K562 (cell line): ENCODE results near the gene DIRAS2. TPM values are rescaled to one million over a fixed set of nuclear protein-coding genes. Genes with fewer than 3 reads are reported as not detected.

Experiments used
- ATAC-seq: fragments of 200-7000 bp; cut with Tn5 transposase; 3 replicates; pipeline ENCODE4 v1.9.1; 2020; ENCODE audit warnings: moderate library complexity
- Bru-seq: library from RNA; stranded (reverse); fragments of 400-500 nt; gene quantifications from one replicate; lab custom pipeline; 2021; lab: Mats Ljungman, UMichigan
- BruChase-seq, 2 experiments: library from RNA; stranded (reverse); fragments of 400-500 nt; gene quantifications; one replicate each; lab custom pipeline; 2021; lab: Mats Ljungman, UMichigan
- BruUV-seq: library from RNA; stranded (reverse); fragments of 400-500 nt; replicated peaks from 2 replicates; lab custom pipeline; 2021; lab: Mats Ljungman, UMichigan
- CTCF ChIA-PET: fragments of 300-600 bp; formaldehyde crosslinking; extraction: SDS; loops from one replicate; lab custom pipeline; 2021; ENCODE audit warnings: low intra/inter-chr PET ratio; lab: Yijun Ruan, JAX
- POLR2A ChIA-PET: fragments of 300-600, 350-650 bp; sonication (Branson Sonifier 250); formaldehyde crosslinking; extraction: SDS; loops from one replicate; lab custom pipeline; 2021; ENCODE audit warnings: antibody characterized with exemption, inconsistent platforms; lab: Yijun Ruan, JAX
- DNase-seq, 4 experiments: peaks; one replicate each; pipeline versions ENCODE4 v3.0.0 to v3.0.0-alpha.2; 2011 to 2018; ENCODE audit warnings: low spot score in 3 of 4, mixed read lengths in 3 of 4; ENCODE audit errors: extremely low read depth in 1 of 4
- FAIRE-seq: peaks from 2 replicates; lab custom pipeline; 2011; peaks lifted over from hg19 to GRCh38; lab: Jason Lieb, UNC
- H2AFZ ChIP-seq: 2 replicates; pipeline ENCODE4 v1.6.0; 2011; ENCODE audit warnings: low read depth, low read length, control low read depth, inconsistent platforms
- H3K27ac ChIP-seq: fragments of 200-600 bp; 3 replicates; pipeline ENCODE4 v1.8.0; 2011; ENCODE audit warnings: low read depth, mild to moderate bottlenecking, control low read depth, inconsistent platforms, low read length, moderate library complexity, mixed read lengths; ENCODE audit errors: extremely low read depth
- H3K27me3 ChIP-seq, 2 experiments: fragments of 300-600 bp in 1 of 2; 2 replicates in 1 of 2; 3 replicates in 1 of 2; pipeline versions ENCODE4 v1.6.0 to v1.8.0; 2011; ENCODE audit warnings: inconsistent platforms in 2 of 2, low read length in 2 of 2, mild to moderate bottlenecking in 1 of 2, mixed read lengths in 1 of 2, moderate library complexity in 1 of 2; ENCODE audit not compliant: control insufficient read depth in 2 of 2, insufficient read depth in 2 of 2
- H3K36me3 ChIP-seq: fragments of 300-600 bp; 3 replicates; pipeline ENCODE4 v1.8.0; 2011; ENCODE audit warnings: mild to moderate bottlenecking, low read length, inconsistent platforms; ENCODE audit not compliant: control insufficient read depth, insufficient read depth
- H3K4me1 ChIP-seq, 2 experiments: fragments of 200-600 bp in 1 of 2; replicated peaks in 1 of 2; 2 replicates in 1 of 2; 3 replicates in 1 of 2; pipeline versions ENCODE4 v1.5.1 to v1.8.0; 2011; ENCODE audit warnings: inconsistent platforms in 2 of 2, low read length in 2 of 2, mild to moderate bottlenecking in 1 of 2, mixed read lengths in 1 of 2, moderate library complexity in 1 of 2; ENCODE audit not compliant: control insufficient read depth in 2 of 2, insufficient read depth in 2 of 2
- H3K4me2 ChIP-seq: 2 replicates; pipeline ENCODE4 v1.6.1; 2011; ENCODE audit warnings: low read length, control low read depth, inconsistent platforms, mixed read lengths; ENCODE audit not compliant: insufficient read depth
- H3K4me3 ChIP-seq: fragments of 200-600 bp; sonication (generic), shearing (Covaris generic); 2 replicates; pipeline ENCODE4 v1.5.1; 2016; ENCODE audit warnings: control low read depth, inconsistent platforms
- H3K79me2 ChIP-seq: fragments of 200-600 bp; 3 replicates; pipeline ENCODE4 v1.8.0; 2011; ENCODE audit warnings: low read length, inconsistent platforms; ENCODE audit not compliant: control insufficient read depth, insufficient read depth
- H3K9ac ChIP-seq, 2 experiments: 2 replicates each; pipeline versions ENCODE4 v1.6.0 to v1.6.1; 2011; ENCODE audit warnings: low read depth in 2 of 2, low read length in 2 of 2, control low read depth in 1 of 2, inconsistent platforms in 1 of 2, mild to moderate bottlenecking in 1 of 2, mixed read lengths in 1 of 2; ENCODE audit not compliant: insufficient read depth in 1 of 2
- H3K9me1 ChIP-seq: one replicate; pipeline ENCODE4 v1.6.0; 2011; ENCODE audit warnings: inconsistent platforms, mild to moderate bottlenecking, low read length, moderate library complexity; ENCODE audit not compliant: control insufficient read depth, insufficient read depth
- H3K9me3 ChIP-seq: replicated peaks from 2 replicates; pipeline ENCODE4 v1.5.1; 2011; ENCODE audit warnings: low read depth, low read length, inconsistent platforms; ENCODE audit not compliant: control insufficient read depth, insufficient read depth
- H4K20me1 ChIP-seq: replicated peaks from 2 replicates; pipeline ENCODE4 v1.6.1; 2011; ENCODE audit warnings: low read length, inconsistent platforms, mixed read lengths; ENCODE audit not compliant: control insufficient read depth, insufficient read depth
- ARHGAP35 ChIP-seq: fragments of 450-650 bp; IDR thresholded peaks from 2 replicates; pipeline ENCODE4 v1.6.1; 2018; ENCODE audit not compliant: partially characterized antibody
- CBX1 ChIP-seq: sonication (generic); IDR thresholded peaks from 2 replicates; pipeline ENCODE4 v1.6.1; 2016; ENCODE audit warnings: antibody characterized with exemption, low read depth, mild to moderate bottlenecking
- HDAC1 ChIP-seq, 2 experiments: fragments of 450-650 bp; IDR thresholded peaks; 2 replicates each; pipeline ENCODE4 v1.6.1; 2016 to 2017; ENCODE audit warnings: inconsistent platforms in 1 of 2, mild to moderate bottlenecking in 1 of 2, moderate library complexity in 1 of 2
- HDAC2 ChIP-seq: fragments of 450-650 bp; IDR thresholded peaks from 2 replicates; pipeline ENCODE4 v1.6.1; 2016; ENCODE audit warnings: mild to moderate bottlenecking
- HDAC8 ChIP-seq: fragments of 450-650 bp; IDR thresholded peaks from 2 replicates; pipeline ENCODE4 v1.6.1; 2016; ENCODE audit warnings: mild to moderate bottlenecking, missing genetic modification characterization, moderate library complexity, missing compliant biosample characterization
- MEF2D ChIP-seq: conservative IDR thresholded peaks from 2 replicates; pipeline ENCODE4 v1.6.1; 2016; ENCODE audit warnings: low read depth, missing genetic modification characterization, missing compliant biosample characterization
- PCBP2 ChIP-seq: fragments of 200-400 bp; formaldehyde crosslinking; IDR thresholded peaks from 2 replicates; pipeline ENCODE4 v1.6.1; 2018; ENCODE audit warnings: low read length, low read depth, mild to moderate bottlenecking, moderate library complexity; ENCODE audit not compliant: poor library complexity, severe bottlenecking
- SIRT6 ChIP-seq: IDR thresholded peaks from one replicate; pipeline ENCODE4 v1.6.1; 2012; ENCODE audit warnings: low read depth, mild to moderate bottlenecking, control low read depth, inconsistent platforms, low read length, moderate library complexity
- U2AF1 ChIP-seq: fragments of 200-400 bp; formaldehyde crosslinking; optimal IDR thresholded peaks from 2 replicates; pipeline ENCODE3; 2017; ENCODE audit warnings: mild to moderate bottlenecking, low read depth, low read length, moderate library complexity
- ZBTB1 ChIP-seq: sonication (generic); formaldehyde crosslinking; IDR thresholded peaks from 2 replicates; pipeline ENCODE4 v1.8.1; 2023; ENCODE audit warnings: missing genetic modification reagents, low read depth, mild to moderate bottlenecking, borderline replicate concordance
- ZFPM2 ChIP-seq: fragments of 250-450 bp; sonication (Bioruptor Pico); IDR thresholded peaks from 2 replicates; pipeline ENCODE4 v1.5.1; 2022; ENCODE audit warnings: mild to moderate bottlenecking
- ZNF75A ChIP-seq: fragments of 450-650 bp; formaldehyde crosslinking; IDR thresholded peaks from 2 replicates; pipeline ENCODE4 v1.4.0; 2020; ENCODE audit warnings: mild to moderate bottlenecking
- WGBS: fragments of 100-300 bp; shearing (Covaris generic); methylation state at CpG from one replicate; pipeline ENCODE4 v1.1.6; 2016; ENCODE audit warnings: low coverage, mixed read lengths; ENCODE audit not compliant: insufficient coverage; ENCODE audit errors: missing lambda C conversion rate; 5-methylcytosine and 5-hydroxymethylcytosine counted together
- in situ Hi-C: fragments of 300-500 bp; cut with MboI; formaldehyde crosslinking; loops from 4 replicates; pipeline ENCODE4 v1.15.0; 2018; ENCODE audit warnings: inconsistent platforms, mixed read lengths
- intact Hi-C: fragments of 100-400 bp; cut with micrococcal nuclease; formaldehyde crosslinking; loops from 2 replicates; pipeline ENCODE4 v1.14.2; 2022
- long read RNA-seq, 3 experiments: library from polyadenylated mRNA in 2 of 3; library from RNA in 1 of 3; unstranded in 2 of 3; stranded (forward) in 1 of 3; transcript quantifications; one replicate each; pipeline ENCODE4 v2.0.0, GENCODE V29; 2019 to 2022
- polyA minus RNA-seq, 3 experiments: library from RNA; depleted of rRNA, polyadenylated mRNA; stranded (reverse); fragments of >200 nt; gene quantifications; 2 replicates each; pipeline ENCODE4 v1.2.3, GENCODE V29; 2011
- polyA plus RNA-seq, 8 experiments: library from polyadenylated mRNA; depleted of rRNA in 4 of 8; stranded (reverse) in 5 of 8; unstranded in 3 of 8; fragments of >200 nt; fragmentation: Nextera tagmentation in 2 of 8; fragmentation: Illumina TruSeq in 1 of 8; extraction: Ambion mirVana in 2 of 8; extraction: Trizol in 1 of 8; gene quantifications; 2 replicates each; pipeline versions ENCODE4 v1.2.1 to v1.2.3, GENCODE V29; 2011 to 2014; ENCODE audit warnings: inconsistent platforms in 1 of 8, missing spikeins in 1 of 8
- total RNA-seq, 7 experiments: library from RNA; depleted of rRNA in 6 of 7; stranded (reverse); fragments of >200 nt in 6 of 7; fragmentation: Illumina TruSeq in 2 of 7; extraction: Trizol in 2 of 7; gene quantifications; 2 replicates each; pipeline versions ENCODE4 v1.2.1 to v1.2.3, GENCODE V29; 2011 to 2021; ENCODE audit warnings: low replicate concordance in 1 of 7

DIRAS2 gene
- not detected in 2 replicates for total RNA-seq (2011; cell fraction: chromatin; rRNA removed; ENCODE audit: low replicate concordance)
- not detected in 2 replicates for total RNA-seq (2011; cell fraction: nucleolus; rRNA removed)
- total RNA-seq (2011; cell fraction: nucleoplasm; rRNA removed): not detected in 2 replicates
- not detected in 2 replicates for total RNA-seq (2014; rRNA removed)
- not detected in 2 replicates for total RNA-seq (2014; rRNA removed; fragmentation: Illumina TruSeq; extraction: Trizol)
- not detected in 2 replicates for total RNA-seq (2015; rRNA removed; fragmentation: Illumina TruSeq; extraction: Trizol)
- total RNA-seq (2021): not detected in 2 replicates
- not detected in 2 replicates for polyA plus RNA-seq (2011; rRNA removed)
- polyA plus RNA-seq (2011; cell fraction: cytosol; rRNA removed): not detected in 2 replicates
- not detected in 2 replicates for polyA plus RNA-seq (2011; cell fraction: nucleus; rRNA removed)
- not detected in 2 replicates for polyA plus RNA-seq (2012)
- polyA plus RNA-seq (2014; fragmentation: Illumina TruSeq; extraction: Trizol): not detected in 2 replicates
- not detected for polyA plus RNA-seq (2014; fragmentation: Nextera tagmentation; extraction: Ambion mirVana)
- not detected in 2 replicates for polyA plus RNA-seq (2014; rRNA removed)
- polyA minus RNA-seq (2011; rRNA and poly(A)+ RNA removed): not detected in 2 replicates
- polyA minus RNA-seq (2011; cell fraction: cytosol; rRNA and poly(A)+ RNA removed): not detected in 2 replicates
- not detected in 2 replicates for polyA minus RNA-seq (2011; cell fraction: nucleus; rRNA and poly(A)+ RNA removed)
- Bru-seq, nascent RNA: not detected
- not detected for BruChase-seq, experiment 1, labeled RNA remaining after a 2-hour chase
- BruChase-seq, experiment 2, labeled RNA remaining after a 6-hour chase: not detected
- long read RNA-seq, experiment 1: 0 reads
- long read RNA-seq, experiment 2: 0 reads
- long read RNA-seq, experiment 3: 0 reads

GRCh38 chr9:90642570-90643539 lies at the start of gene DIRAS2:
Gene DIRAS2 (minus strand): TSS chr9:90642824. CDS start chr9:90613827, 28,997 bp downstream.
- no peaks in the 10 kb centered on the region; a peak in 1 of 5 replicates for H3K4me1 ChIP-seq
- no TSS peak for BruUV-seq
- H3K9ac ChIP-seq: no peak within 1 kb of the TSS
- H4K20me1 ChIP-seq: no peaks in the 10 kb centered on the region
- no peak for TF ChIP-seq HDAC2
- TF ChIP-seq U2AF1: no peak
- no peak for TF ChIP-seq CBX1
- TF ChIP-seq ZBTB1 (CRISPR knock-in tag): no peak
- TF ChIP-seq MEF2D: no peak
- no peak for TF ChIP-seq SIRT6
- no peak for TF ChIP-seq ZFPM2 (CRISPR knock-in tag)
- TF ChIP-seq ARHGAP35: no peak
- no peak for TF ChIP-seq HDAC1 (IDR thresholded peaks at IDR 0.05)
- no peak for TF ChIP-seq ZNF75A (CRISPR knock-in tag)
- no peak for TF ChIP-seq PCBP2
- TF ChIP-seq HDAC8 (tag): no peak
- no peak within 1 kb of the TSS for H3K4me3 ChIP-seq
- no peaks in the 10 kb centered on the region for H3K79me2 ChIP-seq
- no peaks in the 10 kb centered on the region for H3K9me1 ChIP-seq
- intact Hi-C loops: no loop called here
- CTCF ChIA-PET: no interaction called here
- no peak within 1 kb of the TSS for H3K27ac ChIP-seq
- in situ Hi-C loops: no loop called here
- H3K36me3 ChIP-seq: no peaks in the 10 kb centered on the region
- no peak within 1 kb of the TSS for H2AFZ ChIP-seq
- no peak within 1 kb of the TSS for H3K4me2 ChIP-seq
- DNase-seq: no peak
- ATAC-seq: no peak
- no peaks in the 10 kb centered on the region for H3K9me3 ChIP-seq
- peaks cover 0 to 11% of the 10 kb centered on the region in 2 experiments; a peak in 3 of 5 replicates for H3K27me3 ChIP-seq
- no peak for FAIRE-seq
- POLR2A ChIA-PET: no interaction called here
- 4% methylated on average over 38 of the region's 53 CpGs for WGBS
